CD4-positive, alpha-beta T cell treated with Interleukin-15 for 4 hours (primary cell): Measurements from ENCODE around the gene GRID1.

Source experiments
- DNase-seq: peaks from one replicate; pipeline ENCODE4 v3.0.0-alpha.2; 2020; ENCODE audit warnings: low spot score

GRID1 gene

DNA sequence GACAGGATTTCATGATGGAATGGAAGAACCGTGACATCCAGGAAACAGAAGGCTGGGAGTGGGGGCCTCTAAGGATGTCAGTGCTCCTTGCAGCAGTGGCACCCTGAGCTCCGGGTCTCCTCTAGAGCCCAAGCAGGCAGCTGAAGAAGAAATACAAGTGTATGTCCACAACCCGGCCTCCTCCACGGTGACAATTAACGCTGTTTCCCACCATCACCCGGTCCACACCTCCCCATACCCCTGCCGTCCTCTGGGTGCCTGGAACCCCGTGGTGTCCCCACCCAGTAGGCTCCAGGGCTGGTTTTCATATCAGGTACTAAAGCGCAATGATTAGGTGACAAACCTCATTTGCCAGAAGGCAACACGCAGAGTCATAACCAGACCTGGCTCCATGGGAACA is 30.3 kb downstream of the GRID1 start:
- DNase-seq = no peak

DNA sequence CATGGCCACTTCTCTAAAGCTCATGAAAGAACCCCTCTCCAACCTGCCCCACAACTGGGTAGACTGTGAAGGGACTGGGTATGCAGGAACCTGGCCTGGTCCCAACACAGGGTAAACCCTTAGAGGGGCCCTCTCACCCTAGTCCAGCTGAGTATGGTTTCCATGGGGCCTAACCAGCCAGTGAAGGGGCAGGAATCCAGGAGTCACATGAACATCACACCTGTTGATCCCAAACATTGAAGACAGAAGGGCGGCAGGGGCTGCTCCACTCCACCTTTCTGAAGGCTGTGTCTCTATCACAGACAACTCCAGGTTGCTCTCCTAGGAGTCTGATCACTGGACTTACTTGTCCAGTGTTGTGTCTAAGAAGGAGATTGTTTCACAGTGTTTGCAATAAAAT is 30.8 kb downstream of the GRID1 start:
- DNase-seq = no peak

DNA sequence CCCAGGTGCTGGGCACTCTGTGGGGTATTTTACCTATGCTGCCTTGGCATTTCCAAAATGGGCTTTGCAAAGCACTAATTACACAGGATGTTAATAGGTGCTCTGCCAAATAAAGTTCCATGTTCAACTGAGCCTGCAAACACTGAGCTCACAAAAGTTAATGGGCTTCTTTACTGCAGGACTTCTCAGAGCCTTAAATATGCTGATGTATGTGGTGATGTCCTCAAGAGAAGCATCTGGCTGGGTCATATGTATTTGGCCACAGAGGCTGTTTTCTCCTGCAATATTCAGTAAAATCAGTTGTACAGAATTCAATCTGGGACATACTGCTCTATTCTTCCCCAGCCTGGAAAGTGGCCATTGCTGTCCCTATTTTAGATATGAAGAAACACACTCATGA is 31.3 kb downstream of the GRID1 start:
- DNase-seq = no peak

DNA sequence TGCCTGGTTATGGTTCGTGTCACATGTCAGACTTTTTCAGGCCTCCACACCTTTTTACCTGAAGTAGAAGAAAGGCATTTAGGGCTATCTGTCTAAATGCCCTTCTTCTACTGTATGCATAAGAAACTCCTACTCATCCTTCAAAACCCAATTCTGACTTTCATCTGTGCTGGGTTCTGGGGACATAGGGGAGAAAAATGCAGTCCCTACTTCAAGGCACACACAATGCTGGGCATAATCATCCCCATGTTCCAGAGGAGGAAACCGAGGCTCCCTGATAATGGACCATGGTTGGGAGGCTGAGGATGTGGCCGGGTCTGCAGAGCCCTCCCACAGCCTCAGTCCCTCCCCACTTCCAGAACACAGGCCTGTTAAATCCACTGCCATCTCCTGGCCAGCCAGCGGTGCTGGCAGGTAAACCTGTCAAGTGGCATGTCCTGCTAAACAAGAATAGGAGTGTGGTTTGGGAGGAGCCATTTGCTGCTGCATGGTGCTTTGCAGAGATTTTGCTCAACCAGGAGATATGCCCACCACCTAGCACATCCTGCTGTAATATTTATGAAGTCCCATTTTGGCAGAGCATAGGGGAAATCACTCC is 32.0 kb downstream of the GRID1 start:
- DNase-seq = no peak

DNA sequence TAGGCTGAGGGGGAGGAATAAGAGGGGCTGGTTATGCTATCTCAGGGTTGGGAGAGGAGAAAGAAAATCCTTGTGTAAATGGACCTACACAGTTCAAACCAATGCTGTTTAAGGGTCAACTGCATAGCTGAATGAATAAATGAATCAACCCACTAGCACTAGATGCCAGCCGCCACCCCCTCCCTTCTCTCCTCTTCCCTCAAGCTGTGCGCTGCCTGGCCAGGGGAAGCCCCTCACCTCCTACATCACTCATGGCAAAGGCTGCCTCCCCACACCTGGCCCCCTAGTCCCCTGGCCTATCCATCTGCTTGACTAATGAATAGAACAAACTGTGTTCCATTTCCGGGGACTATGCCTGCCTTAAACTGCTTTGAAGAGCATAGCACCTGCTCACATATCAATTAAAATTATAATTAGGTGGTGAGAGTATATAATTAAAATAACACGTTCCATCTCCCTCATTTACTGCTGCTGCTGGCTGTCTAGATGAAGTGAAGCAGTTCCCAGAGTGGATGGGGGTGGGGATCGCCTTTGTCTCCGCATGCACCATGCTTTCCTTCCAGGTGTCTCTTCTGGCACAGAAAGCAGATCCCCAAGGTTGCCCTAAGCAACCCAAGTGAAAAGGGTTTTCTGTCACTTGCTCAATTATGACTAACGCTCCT is 32.6 kb downstream of the GRID1 start:
- DNase-seq = no peak

DNA sequence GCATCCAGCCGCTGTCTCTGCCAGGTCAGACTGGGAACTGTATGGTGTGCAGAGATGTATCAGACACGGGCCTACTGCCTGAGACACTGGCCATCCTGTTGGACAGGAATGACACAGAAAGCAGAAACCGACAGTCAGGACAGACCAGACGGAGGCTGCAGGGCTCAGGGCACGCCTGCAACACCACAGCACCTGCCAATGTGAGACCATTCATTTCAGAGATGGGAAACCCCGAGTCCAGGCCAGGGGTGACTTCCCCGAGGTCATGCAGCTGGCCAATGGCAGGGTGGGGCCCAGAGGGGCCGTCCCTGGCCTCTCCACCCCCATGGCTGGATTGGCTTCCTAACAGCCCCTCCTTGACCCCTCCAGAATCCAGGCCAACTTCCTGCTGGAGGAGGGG is 34.7 kb downstream of the GRID1 start:
- no peak for DNase-seq

DNA sequence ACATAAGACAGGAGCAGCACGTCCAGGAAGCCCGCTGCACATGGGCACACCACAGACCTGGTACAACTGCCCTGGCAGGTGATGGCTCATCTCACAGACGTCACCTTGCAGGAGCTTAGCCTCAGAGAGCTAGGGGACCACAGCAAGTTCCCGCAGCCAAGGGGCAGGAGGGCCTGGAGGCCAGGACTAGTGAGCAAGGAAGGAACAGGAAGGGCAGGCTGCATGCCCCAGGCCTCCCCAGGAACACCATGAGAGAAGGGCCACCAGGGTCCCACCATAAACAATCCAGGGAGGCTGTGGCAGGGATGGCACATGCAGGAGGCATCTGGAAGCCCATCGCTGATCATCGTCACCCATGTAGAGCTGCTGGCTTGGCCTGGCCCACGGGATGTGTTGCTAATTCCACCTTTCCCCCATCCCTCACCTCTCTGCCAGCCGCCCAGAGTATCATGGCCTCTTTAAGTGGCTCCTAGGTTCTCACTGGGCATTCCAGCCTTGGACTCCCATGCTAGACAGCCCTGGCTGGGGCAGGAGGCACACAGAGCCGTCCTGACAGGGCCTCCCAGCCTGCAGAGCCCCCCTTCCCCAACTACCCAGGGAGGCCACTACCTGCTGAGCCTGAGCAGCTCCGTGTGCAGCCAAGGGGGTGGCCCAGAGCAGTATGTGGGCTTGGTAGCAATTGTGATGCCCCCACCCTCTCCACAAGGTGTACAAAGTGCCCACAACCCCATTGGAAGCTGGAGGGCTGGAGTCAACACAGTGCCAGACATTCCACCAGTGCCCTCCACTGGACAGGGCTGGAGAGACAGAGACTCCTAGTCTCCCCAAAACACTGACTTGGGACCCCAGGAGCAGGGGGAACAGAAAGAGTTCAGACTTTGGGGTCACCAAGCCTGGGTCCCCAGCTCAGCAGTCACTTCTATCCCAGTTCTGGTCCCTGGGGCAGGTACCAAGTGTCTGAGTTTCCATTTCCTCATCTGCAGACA is 35.5 kb downstream of the GRID1 start:
- no peak for DNase-seq

DNA sequence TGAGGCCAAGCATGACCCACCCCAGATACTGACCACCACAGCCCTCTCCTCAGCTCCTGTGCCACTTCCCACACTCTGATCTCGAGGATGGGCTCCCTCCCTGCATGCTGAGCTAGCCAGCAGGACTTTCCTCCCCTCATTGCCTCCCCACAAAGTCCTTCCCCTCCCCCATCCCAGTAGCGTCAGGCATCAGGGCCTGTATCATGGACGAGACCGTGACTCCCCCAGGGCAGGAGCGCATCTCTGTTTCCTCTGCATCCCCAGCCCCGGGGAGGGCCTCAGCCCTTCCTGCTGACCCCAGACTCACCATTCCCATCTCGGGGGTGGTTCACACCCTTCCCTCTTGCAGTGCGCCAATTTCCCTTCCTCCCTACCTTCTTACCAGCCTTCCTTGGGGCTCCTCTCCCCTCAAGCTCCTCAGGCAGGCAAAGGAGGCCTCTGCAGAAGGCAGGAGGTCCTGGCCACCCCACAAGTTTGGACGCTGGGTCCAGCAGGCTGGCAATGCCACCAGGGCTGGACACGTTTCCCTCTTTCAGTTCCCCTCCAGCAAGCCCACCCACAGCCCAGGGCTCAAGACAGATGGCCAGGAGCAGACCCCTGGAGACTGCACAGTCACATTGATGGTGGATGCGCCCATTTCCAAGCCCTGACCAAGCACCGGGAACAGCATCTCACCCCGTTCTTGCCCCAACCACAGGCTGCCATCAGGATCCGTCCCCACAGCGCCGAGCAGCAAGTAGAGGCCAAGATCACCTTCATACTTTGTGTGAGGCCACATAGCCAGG is 36.5 kb downstream of the GRID1 start:
- no peak for DNase-seq

DNA sequence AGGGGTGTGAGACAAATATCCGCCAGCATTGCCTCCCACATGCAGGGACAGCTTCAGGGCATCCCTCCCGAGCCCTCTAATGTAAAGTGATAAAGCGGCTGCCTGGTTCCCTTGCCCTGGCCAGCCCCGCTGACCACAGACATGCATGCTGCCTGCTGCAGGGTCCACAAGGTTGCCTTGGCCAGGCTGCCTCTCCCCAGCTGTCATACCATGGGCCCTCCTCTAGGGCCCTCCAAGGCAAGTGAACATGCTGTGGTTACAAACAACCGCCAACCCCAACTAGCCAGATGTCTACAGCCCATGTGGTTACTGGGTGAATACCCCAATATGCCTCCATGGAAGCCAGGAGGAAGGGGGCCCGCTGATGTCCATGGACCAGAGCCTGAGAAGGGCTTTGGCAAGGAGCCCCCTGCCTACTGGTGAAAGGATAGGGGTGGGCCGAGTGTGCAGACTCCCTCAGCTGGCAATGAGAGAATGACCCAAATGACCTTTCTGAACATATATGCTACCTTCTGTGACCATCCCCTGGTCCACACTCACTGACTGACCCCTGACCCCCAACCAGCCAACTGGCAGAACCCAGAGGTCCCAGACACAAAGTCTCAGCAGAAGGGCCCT is 37.4 kb downstream of the GRID1 start:
- no peak for DNase-seq

DNA sequence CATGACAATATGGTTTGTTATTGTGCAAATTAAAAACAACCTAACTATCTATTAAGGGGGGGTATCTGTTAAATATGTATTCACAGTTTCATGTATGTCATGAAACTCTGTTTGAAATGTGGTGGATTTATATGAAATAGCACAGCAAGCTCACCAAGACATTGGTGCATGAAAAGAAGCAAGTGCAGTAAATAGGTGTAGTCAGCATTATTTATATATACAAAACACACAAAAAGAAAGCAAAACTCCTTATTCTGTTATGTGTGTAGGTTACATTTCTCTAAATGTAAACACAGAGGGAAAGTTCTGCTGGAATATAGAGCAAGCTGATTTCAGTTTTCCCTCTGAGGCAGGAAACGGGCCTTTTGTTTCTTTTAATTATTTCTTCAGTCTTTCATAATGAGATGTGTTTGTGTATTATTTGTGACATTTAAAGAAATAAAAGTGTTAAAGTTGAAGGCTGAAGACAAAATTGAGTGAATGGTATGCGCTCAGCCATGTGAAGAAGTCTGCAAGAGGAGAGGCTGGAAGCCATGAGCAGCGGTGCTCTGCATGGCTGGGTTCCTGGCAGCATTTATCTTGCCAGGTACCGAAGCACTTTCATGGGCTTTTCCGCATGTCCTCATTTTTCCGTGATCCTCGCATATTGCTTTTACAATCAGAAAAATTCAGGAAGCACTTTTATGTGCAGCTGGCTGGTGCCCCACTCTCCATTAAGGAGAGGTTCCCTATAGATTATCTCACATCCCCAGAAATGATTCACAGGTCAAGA is 38.5 kb downstream of the GRID1 start:
- no peak for DNase-seq

DNA sequence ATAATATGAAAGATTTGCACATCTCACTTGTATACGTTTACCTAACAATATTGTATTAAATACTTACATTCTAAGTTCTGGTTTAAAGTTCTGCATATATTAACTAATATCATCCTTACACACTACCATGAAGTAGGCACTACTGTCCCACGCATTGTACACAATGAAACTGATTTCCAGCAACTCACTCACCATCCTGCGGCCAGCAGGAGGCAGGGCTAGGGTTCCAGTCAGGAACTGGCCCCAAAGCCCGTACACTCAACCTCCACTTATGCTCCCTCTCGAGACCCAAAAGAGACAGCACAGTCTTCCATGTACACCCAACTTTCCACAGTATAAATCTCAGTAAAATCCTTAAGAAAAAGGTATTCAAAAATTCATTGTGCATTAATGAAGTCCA is 41.4 kb downstream of the GRID1 start:
- no peak for DNase-seq

DNA sequence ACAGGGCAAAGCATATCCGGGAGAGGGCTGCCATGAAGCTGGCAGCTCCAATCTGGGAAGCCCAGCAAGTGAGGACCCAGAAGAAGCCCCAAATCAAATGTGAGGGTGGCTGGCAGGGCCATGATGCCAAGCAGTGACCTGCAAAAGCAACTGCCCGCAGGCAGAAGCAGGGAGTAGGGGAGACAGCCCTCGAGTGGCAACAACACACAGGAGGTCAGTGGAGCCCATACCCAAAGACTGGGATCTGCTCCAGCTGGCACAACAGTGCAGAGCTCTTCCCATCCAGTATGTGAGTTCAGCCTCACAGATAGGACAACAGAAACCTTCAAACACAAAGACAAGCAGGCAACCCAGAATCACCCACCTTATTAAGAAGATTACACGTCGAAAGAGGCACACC is 45.0 kb downstream of the GRID1 start:
- no peak for DNase-seq

DNA sequence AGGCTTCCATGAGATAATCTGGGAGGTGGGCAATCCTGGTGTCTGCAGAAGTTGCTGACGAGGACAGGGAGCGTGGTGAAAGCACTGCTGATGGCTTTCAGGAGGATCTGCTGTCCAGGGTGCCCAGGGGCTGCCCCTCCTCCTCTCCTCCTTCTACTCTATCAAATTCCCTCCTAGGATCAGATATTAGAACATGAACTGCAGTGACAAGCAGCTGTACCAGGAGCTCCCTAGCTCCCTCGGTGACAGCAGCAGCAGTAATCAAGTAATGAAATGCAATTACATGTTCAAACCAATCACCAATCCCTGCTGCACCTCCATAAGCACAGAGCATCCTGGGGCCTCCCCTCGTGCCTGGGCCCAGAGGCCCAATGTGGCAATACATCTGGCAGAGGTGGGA is 46.9 kb downstream of the GRID1 start:
- no peak for DNase-seq

DNA sequence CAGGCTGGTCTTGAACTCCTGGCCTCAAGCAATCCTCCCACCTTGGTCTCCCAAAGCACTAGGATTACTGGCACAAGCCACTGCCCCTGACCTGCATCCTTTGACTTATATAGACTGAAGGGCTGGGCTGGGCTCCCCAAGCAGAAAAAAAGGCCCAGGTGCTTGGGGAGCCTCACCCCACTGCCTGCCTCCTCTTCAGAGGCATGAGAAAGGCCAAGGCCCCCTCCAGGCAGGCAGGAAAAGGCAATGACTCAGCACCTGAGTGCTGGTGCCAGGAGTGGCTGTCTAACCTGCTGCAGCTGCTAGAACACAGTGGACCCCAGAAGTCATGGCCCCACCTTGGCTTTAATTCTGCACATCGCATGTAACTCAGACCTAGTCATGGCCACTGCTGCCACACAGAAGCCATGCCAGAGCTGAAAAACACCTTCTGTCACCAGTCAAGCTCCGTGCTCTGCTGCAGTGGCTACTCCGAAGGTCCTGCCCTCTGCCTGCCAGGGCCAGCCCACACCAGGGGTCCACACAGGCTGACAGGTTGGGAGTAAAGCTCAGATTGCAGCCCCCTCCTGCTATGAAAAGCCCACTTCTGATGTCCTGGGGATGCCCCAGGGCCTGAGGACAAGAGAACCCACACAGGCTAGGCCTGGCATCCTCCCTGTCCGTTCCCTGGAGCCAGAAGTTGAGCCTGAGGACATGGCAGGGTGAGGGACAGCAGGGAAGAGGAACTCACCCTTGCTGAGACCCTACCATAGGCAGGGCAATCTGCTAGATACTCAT is 48.5 kb downstream of the GRID1 start:
- no peak for DNase-seq

DNA sequence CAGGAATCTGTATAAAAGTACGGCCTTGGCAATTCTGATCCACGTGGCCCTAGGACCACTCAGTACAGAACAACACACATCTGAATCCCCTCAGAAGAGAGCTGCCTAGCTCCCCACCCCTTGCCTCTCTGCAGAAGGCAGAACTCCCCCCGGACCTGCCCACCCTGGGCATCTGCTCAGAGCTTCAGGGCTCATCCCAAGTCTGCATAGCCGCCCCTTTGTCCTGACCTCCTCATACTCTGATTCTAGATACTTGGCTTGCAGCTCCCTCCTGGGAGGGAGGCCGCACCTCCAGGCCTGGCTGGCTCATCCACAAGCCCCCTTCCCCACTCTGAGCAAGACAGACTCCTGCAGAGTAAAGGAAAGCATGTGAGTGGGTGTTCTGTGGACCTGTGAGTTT is 49.6 kb downstream of the GRID1 start:
- DNase-seq = no peak

DNA sequence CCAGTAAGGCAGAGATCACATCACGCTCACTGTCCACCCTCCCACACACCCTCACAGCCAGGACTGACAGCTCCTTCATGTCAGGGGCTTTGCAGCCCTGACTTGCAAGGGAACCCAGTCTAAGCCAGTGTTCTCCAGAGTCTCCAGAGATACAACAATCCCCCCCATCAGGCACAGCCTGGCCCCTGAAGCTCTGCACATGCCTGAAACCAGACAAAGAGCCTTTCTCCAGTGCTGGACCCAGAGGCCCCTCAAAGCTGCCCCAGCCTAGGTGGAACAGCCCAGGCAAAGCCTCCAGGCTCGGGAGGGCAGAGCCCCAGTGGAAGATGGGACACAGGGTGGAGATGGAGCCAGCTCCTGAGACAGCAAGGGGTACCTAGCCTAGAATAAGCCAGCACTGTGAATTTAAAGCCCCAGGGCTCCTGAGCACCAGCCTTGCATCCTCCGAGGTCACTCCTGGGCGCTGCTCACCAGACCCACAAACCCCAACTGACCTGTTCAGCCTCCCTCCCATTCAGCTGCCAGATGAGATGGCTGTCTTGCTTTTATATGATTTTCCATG is 50.2 kb downstream of the GRID1 start:
- DNase-seq = no peak

DNA sequence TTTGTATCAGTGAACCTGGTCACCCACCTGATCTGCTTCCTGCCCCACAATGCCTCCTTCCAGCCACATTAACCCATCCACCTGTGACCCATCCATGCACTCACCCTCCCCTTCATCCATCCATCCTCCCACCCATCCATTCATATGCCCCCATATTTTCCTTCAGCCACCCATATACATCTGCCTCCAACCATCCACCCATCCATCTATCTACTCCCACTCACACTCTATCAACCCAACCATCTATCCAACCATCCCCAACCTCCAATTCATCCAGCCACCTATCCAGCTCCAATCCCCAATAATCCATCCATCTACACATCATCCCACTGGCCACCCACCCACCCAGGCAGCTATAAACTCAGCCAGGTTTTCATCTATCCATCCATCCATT is 51.0 kb downstream of the GRID1 start:
- DNase-seq = no peak

DNA sequence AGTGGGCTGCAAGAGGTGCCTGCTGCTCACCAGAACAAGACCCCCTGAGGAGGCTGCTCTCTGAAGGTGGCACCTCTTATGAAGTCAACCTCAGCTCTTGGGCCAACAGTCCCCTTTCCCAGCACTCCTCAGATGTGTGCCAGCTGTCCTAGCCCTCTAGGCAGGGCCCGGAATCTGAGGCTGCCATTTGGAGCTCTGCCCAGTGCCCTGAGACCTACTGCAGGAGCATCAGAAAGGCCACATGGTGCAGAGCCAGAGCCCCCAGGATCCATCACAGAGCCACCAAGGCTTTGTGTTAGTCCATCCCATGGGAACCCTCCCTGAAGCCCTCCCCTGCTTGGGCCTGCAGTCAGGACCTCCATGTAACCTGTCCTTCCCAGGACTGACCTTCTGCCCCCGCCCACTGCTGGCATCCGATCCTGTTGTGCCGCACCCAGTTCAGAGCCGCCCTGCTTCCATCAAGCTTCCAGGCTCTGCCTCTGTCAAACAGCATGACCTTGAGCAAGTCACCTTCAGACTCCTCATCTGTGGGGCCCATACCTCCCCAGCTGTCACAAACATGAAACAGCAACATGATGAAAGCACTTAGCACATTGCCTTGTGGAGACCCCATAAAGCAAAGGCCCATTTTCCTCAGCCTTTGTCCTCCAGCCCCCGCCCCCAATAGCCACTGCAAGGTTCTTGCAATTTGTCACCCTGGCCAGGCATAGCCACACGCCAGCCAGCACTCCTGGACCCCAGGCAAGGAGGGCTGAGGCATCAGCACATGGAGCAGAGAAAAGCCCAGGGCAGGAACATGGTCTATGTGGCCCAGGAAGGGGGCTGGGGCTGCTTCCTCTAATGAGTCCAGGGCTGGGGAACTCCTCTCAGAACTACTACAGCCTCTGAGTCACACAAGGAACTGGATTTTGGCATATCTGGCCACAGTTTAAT is 51.7 kb downstream of the GRID1 start:
- no peak for DNase-seq

DNA sequence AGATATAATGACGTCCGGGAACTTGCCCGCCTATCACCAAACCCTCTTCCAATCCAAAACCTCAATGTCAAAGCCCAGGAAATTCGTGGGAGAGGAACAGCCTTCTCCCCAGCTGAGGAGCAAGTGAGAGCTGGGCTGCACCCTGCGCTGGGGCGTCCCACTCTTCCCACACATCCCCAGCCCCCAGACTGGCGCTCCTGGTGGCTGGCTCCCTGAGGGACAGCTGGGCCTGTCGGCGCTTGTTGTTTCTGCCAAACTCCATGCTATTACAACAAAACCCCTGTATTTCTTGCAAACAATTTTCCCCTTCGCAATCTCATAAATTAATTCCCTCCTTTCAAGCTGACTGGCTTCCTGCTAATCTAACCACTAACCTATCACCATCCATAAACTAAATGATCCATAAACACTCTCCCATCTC is 53.0 kb downstream of the GRID1 start:
- no peak for DNase-seq
